HG02852 (cell line): Measurements from ENCODE around the gene MTLN.
"Not testable (repeated sequence)": the region's sequence is repeated elsewhere in the genome, so short reads cannot be mapped to it uniquely, and the experiment has no call there.

Experiments used
- ATAC-seq: cut with Tn5 transposase; IDR thresholded peaks from one replicate; pipeline ENCODE4 v1.9.1; 2021; ENCODE audit warnings: mild to moderate bottlenecking, moderate library complexity; ENCODE audit not compliant: unreplicated experiment

MTLN gene

DNA sequence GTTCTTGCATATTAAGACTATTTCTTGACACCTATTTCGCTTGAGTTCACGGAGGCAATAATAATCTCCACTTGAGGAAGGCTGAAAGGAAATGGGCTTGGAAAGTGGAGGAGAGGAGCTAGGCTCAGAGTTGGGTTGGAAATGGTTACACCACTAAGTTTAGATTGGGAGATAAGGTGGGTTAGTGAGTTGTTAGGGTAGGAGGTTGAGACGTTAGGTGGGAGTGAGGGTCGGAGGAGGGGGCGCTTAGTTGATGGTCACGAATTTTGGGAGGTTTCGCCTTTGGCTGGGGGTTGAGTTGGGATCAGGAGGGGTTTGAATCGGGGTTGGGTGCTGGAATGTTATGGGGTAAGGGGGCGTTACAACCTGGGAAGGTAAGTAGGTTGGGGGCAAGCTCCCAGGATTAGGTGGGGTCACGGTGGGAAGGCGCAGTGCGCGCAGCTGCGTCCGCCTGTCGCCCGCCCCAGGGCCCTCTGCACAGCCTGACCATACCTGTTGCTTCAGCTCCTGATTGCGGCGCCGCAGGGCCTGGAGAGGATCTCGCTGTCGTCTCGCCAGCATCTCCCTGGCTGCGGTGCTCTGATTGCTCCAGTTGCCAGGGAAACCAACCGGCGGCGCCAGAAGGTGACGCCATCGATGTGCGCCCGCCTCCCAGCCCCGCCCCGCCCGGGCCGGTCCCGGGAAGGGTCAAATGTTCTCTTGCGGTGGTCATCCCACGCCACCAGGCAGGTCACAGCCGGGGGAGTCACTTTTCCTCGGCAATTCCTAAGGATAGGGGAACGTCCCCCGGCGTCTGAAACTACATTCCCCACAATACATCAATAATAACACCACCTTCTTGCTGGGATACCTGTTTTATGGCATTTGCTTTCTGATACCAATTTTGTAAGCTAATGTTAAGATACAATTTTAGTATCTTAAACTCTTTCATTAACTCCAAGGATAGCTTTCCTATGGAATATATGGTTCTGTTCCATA, 7.7 kb downstream of the MTLN start, which contains the start of gene NPHP1:
NPHP1 (minus strand) TSS at position 606 of the 978 bp plus-strand sequence; CDS start at position 561, 45 bp downstream.
- peak; percentile 98 for ATAC-seq

DNA sequence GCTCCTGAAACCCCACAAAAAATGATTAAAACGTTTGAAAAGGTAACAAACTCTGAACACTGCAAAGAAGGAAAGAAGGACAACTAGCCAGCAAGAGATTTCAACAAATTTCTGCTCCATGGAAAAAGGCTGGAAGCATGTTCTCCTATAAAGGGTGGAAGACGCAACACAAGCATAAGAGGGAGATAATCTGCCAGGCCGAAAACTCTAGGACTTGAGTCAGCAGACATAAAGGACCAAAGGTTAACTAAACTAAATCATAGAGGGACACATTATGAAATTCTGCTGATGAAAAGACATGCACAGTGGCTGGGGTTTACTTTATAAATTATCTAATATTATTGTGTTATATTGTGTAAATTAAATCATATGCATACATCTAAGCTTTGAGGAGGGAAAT, 14.3 kb downstream of the MTLN start:
- ATAC-seq, result no peak

DNA sequence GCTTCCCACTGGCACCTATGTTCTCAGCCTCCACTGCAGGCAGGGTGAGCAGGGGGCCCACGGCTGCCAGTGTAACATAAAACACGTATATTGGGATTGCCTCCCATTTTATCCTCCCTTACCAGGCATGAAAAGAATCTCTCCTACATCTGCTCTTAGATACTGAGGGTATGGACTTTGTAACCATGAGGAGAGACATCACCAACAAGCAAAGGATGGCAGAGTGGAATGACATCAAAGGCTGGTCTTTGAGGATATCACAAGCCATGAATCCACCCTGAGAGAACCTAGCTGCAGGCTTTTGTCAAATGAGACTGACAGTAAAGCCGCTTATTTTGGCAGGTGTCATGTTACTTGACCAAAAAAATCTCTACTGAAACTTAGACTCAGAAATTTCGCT, 14.9 kb downstream of the MTLN start:
- ATAC-seq, result no peak

DNA sequence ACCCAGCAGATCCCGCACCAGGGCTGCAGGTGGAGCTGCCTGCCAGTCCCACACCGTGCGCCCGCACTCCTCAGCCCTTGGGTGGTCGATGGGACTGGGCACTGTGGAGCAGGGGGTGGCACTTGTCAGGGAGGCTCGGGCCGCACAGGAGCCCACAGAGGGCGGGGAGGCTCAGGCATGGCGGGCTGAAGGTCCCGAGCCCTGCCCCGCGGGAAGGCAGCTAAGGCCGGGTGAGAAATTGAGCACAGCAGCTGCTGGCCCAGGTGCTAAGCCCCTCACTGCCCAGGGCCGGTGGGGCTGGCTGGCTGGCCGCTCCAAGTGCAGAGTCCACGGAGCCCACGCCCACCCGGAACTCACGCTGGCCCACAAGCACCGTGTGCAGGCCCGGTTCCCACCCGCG, 22.2 kb downstream of the MTLN start:
- not testable (repeated sequence) for ATAC-seq

DNA sequence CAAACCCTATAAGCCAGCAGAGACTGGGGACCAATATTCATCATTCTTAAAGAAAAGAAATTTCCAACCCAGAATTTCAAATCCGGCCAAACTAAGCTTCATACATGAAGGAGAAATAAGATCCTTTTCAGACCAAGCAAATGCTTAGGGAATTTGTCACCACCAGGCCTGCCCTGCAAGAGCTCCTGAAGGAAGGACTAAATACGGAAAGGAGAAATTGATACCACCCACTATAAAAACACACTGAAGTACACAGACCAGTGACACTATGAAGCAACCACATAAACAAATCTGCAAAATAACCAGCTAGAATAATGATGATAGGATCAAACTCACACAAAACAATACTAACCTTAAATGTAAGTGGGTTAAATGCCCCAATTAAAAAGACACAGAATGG, 29.9 kb downstream of the MTLN start:
- ATAC-seq, result no peak

DNA sequence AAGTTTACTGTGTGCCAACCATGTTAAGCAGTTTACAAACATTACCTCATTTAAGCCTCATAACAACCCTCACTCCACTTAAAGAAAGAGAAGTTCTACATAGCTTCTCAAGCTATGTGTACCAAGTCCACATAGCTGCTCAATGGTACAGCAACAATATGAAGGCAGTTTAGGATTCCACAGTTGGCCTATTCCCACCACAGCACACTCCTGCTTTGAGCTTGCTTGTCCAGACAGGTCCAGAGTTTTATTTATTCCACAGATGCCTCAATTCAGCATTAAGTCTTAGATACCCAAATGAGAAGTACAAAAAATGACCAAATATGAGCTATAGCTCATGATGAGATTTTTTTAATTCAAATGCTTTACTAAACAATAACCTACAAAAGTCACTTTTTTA, 32.3 kb downstream of the MTLN start:
- ATAC-seq, result no peak

DNA sequence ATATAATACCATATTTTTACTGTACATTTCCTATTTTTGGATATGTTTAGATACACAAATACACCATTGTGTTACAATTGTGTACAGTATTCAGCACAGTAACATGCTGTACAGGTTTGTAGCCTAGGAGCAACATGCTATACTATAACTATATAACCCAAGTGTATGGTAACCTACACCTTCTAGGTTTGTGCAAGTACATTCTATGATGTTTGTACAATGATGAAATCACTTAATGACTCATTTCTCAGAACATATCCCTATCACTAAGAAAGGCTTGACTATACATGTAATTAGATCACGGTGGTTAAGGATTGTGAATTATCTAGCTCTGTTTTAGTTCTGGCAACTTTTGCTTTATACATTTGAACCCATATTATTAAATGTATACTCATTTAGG, 38.8 kb downstream of the MTLN start:
- no peak for ATAC-seq

DNA sequence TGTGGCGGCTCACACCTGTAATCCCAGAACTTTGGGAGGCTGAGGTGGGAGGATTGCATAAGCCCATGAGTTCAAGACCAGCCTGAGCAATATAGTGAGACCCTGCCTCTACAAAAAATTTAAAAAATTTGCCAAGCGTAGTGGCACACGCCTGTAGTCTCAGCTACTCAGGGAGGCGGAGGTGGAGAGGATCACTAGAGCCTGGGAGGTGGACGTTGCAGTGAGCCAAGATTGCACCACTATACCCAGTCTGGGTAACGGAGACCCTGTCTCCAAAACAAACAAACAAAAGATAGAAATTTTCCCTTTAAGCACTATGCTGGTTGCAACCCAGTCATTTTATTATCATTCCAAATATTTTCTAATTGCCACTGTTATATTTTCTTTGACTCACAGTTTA, 39.8 kb downstream of the MTLN start:
- ATAC-seq, result no peak

DNA sequence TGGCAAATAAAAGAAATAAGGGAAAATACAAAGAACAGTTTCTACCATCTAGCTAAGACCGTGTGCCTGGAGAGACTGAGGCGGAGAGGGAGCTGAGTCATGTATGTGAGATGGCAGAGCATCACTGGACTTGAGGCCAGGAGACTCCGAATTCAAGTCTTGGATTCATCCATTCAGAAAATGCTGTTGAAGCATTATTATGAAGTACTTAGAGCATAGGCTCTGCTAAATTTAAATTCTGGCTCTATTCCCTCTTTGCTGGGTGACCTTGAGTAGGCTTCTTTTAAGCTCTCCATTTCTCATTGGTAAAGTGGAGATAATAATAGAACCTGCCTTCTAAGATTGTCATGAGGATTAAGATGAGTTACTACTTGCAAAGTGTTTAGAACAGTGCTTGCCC, 42.2 kb downstream of the MTLN start:
- no peak for ATAC-seq

DNA sequence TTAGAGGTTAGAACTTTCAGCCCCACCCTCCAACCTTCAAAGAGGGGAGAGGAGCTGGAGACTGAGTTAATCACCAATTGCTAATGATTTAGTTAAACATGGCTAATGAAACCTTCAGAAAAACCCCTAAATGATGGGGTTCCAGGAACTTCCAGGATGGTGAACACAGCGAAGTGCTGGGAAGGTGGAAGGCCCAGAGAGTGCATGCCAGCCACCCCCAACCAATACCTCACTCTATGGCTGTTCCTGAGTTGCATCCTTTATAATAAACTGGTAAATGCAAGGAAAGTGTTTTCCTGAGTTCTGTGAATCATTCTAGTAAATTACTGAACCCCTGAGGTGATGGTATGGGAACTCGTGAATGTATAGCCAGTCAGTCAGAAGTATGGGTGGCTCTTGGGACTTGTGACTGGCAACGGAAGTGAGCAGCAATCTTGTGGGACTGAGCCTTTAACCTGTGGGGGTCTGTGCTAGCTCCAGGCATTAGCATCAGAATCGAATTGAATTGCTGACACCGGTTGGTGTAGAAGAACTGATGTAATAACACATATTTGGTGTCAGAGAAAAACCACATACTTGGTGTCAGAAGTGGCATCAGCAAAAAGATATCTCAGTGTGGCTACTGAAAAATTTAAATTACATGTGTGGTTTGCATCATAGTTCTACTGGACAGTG, 44.9 kb downstream of the MTLN start:
- no peak for ATAC-seq

DNA sequence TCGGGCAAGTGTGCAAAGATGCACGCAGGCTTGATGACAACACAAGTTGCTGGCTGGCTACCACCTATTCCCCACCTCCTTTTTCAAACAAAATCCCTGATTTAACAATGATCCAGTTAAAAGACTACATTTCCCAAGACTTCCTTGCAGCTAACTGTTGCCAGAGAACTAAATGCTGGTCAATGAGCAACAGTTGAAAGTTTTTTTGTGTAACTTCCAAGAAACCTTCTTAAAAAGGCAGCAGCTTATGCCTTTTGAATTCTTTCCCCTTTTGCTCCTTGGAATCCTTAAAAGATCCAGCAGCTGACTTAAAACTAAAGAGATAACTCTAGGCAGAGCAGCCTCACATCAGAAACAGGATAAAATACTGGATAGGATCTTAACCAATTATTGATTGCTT, 46.1 kb downstream of the MTLN start:
- ATAC-seq, result no peak
